Measurements from ENCODE around the gene CD53. TPM values are rescaled to one million over a fixed set of nuclear protein-coding genes. Genes with fewer than 3 reads are reported as not detected.

CD53 gene
- total RNA-seq, 1 donor from 2014 or later, result 228 TPM

DNA sequence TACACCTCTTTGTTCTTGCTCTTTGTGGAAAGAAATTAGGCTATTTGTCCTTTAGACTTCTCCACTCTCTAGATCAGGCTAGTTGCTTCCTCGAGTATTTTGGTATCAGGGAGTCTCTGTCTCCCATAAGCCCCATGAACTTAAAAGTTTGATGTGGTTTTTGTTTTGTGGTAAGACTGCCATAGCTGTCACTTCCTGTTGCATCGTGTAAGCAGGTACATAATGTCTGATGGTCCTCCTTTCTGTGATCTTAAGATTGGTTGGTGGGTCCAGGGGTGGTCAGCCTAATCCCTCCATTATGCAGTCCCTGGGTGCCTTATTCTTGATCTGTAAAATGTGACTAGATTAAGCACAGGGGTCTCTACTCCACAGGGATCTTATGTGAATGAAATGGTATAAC is 23.1 kb downstream of the CD53 start:
- Histone ChIP-seq H3K36me3 (peaks cover 63% of the 10 kb centered on the region), H3K4me3 (no peak overlapping the region), H3K4me1 (no peaks in the 10 kb centered on the region), H3K27me3 (ENCODE audit: low read depth) (no peaks in the 10 kb centered on the region), H3K9me3 (no peaks in the 10 kb centered on the region), H3K27ac (no peak overlapping the region)
- no peak for DNase-seq
- intact Hi-C loops (cut with DNase I), result no loop called here
- TF ChIP-seq, protein P1, sequence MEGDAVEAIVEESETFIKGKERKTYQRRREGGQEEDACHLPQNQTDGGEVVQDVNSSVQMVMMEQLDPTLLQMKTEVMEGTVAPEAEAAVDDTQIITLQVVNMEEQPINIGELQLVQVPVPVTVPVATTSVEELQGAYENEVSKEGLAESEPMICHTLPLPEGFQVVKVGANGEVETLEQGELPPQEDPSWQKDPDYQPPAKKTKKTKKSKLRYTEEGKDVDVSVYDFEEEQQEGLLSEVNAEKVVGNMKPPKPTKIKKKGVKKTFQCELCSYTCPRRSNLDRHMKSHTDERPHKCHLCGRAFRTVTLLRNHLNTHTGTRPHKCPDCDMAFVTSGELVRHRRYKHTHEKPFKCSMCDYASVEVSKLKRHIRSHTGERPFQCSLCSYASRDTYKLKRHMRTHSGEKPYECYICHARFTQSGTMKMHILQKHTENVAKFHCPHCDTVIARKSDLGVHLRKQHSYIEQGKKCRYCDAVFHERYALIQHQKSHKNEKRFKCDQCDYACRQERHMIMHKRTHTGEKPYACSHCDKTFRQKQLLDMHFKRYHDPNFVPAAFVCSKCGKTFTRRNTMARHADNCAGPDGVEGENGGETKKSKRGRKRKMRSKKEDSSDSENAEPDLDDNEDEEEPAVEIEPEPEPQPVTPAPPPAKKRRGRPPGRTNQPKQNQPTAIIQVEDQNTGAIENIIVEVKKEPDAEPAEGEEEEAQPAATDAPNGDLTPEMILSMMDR (IDR thresholded peaks at IDR 0.05), result no peak
- no peak for ATAC-seq

DNA sequence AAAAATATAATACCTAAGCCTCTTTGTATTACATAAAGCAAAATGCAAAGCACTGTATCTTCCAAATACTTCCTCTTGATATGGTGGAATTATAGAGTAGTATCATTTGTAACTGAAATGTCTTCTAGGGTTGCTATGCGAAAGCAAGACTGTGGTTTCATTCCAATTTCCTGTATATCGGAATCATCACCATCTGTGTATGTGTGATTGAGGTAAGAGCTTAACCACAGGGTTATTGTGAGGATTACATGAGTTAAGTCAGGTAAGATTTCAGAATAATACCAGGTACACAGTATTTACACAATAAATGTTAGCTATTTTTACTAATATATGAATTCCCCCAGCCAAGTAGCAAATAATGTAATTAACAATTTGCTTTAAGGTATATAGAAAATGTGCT is 24.7 kb downstream of the CD53 start:
- no peaks in the 10 kb centered on the region for H3K4me1 ChIP-seq
- ATAC-seq (no peak), DNase-seq (no peak)
- H3K27ac ChIP-seq, result no peak overlapping the region
- no peak overlapping the region for H3K4me3 ChIP-seq
- H3K36me3 ChIP-seq, result peaks cover 52% of the 10 kb centered on the region
- TF ChIP-seq, protein P1 (IDR thresholded peaks at IDR 0.05), result no peak
- no peaks in the 10 kb centered on the region for H3K9me3 ChIP-seq
- intact Hi-C loops (cut with DNase I), result no loop called here
- no peaks in the 10 kb centered on the region for H3K27me3 ChIP-seq (ENCODE audit: low read depth)

DNA sequence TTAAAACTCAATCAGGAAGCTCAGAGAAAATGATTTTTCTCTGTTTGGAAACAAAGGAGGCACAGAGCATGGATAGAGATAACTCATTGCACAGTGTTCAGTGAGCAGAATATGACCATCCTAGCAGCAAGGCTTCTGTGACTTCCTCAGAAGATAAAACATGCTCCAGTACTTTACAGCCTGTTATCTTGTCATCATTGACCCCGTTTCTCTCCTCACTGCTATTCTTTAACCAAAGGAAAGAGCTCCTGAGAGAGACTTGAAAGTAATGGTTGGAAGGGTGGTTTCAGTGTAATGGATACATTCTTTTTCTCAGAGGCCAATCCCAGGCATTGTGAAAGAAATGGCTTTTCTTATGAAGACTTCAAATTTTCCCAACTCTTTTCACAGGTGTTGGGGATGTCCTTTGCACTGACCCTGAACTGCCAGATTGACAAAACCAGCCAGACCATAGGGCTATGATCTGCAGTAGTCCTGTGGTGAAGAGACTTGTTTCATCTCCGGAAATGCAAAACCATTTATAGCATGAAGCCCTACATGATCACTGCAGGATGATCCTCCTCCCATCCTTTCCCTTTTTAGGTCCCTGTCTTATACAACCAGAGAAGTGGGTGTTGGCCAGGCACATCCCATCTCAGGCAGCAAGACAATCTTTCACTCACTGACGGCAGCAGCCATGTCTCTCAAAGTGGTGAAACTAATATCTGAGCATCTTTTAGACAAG is 25.9 kb downstream of the CD53 start:
- ATAC-seq (no peak), DNase-seq (no peak)
- Histone ChIP-seq H3K4me1 (no peaks in the 10 kb centered on the region), H3K27ac (no peak overlapping the region), H3K36me3 (peaks cover 40% of the 10 kb centered on the region), H3K4me3 (no peak overlapping the region), H3K9me3 (no peaks in the 10 kb centered on the region), H3K27me3 (ENCODE audit: low read depth) (no peaks in the 10 kb centered on the region)
- TF ChIP-seq, protein P1 (IDR thresholded peaks at IDR 0.05), result no peak
- intact Hi-C loops (cut with DNase I), result no loop called here

DNA sequence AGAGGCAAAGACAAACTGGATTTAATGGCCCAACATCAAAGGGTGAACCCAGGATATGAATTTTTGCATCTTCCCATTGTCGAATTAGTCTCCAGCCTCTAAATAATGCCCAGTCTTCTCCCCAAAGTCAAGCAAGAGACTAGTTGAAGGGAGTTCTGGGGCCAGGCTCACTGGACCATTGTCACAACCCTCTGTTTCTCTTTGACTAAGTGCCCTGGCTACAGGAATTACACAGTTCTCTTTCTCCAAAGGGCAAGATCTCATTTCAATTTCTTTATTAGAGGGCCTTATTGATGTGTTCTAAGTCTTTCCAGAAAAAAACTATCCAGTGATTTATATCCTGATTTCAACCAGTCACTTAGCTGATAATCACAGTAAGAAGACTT is 26.5 kb downstream of the CD53 start:
- Histone ChIP-seq H3K27ac (no peak overlapping the region), H3K4me3 (no peak overlapping the region), H3K27me3 (ENCODE audit: low read depth) (no peaks in the 10 kb centered on the region), H3K4me1 (no peaks in the 10 kb centered on the region), H3K36me3 (peaks cover 37% of the 10 kb centered on the region), H3K9me3 (no peaks in the 10 kb centered on the region)
- DNase-seq (no peak), ATAC-seq (no peak)
- TF ChIP-seq, protein P1 (IDR thresholded peaks at IDR 0.05), result no peak
- intact Hi-C loops (cut with DNase I), result no loop called here

DNA sequence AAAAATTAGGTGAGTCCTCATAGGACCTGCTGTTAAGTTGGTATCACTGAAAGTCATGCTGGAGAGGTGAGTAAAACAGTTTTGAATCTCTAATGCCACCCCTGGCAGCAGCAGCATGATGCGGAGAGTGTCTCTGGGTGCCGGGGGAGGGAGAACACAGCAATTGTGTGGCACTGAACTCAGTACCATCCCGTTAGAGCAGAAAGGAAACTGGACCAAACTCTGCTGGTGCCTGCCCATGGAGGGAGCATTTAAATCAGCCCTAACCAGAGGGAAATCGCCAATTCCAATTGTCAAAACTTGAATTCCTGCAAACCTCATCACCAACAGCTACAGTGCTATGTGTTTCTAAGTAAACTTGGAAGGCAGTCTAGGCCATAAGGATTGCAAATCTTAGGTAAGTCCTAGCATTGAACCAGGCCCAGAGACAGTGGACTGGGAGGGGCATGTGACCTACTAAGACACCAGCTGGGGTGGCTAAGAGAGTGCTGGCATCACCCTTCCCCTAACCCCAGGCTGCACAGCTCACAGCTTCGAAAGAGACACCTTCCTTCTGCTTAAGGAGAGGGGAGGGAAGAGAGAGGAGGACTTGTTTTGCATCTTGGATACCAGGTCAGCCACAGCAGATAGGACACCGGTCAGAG is 30.0 kb downstream of the CD53 start:
- intact Hi-C loops (cut with DNase I), result no loop called here
- Histone ChIP-seq H3K4me3 (no peak overlapping the region), H3K9me3 (no peaks in the 10 kb centered on the region), H3K36me3 (peaks cover 18% of the 10 kb centered on the region), H3K27me3 (ENCODE audit: low read depth) (no peaks in the 10 kb centered on the region), H3K4me1 (no peaks in the 10 kb centered on the region), H3K27ac (no peak overlapping the region)
- no peak for ATAC-seq
- no peak for DNase-seq
- TF ChIP-seq, protein P1 (IDR thresholded peaks at IDR 0.05), result no peak
